ENCODE data around the gene KCNQ1. TPM values are rescaled to one million over a fixed set of nuclear protein-coding genes. Genes with fewer than 3 reads are reported as not detected.

KCNQ1 gene
- total and polyA plus RNA-seq, 2 experiments from 2014 or later, result 0.45 to 0.87 TPM

- H3K4me1 Mint-ChIP-seq, result no peaks in the 10 kb centered on the region
- H3K27me3 Mint-ChIP-seq (ENCODE audit: insufficient read depth, low read depth, poor library complexity), result peaks cover 16% of the 10 kb centered on the region
- H3K9me2 ChIP-seq (ENCODE audit: insufficient read depth), result no peaks in the 10 kb centered on the region
- no peak overlapping the region for H2AFZ ChIP-seq
- no peak overlapping the region for H3K4me3 ChIP-seq
- no peaks in the 10 kb centered on the region for H3K79me2 ChIP-seq (replicated peaks; ENCODE audit: insufficient read depth)
- H3K9me3 Mint-ChIP-seq, result peaks cover 9% of the 10 kb centered on the region; the same call in 2 of the 3 replicates
- H4K20me1 ChIP-seq (replicated peaks; ENCODE audit: insufficient read depth), result peaks cover 14% of the 10 kb centered on the region
- no peak overlapping the region for H3K4me3 Mint-ChIP-seq
- no peak for ATAC-seq
- no peak for DNase-seq (ENCODE audit: low spot score)
- peaks cover 43% of the 10 kb centered on the region for H3K36me3 Mint-ChIP-seq (ENCODE audit: low read depth)
- H3K36me3 ChIP-seq (ENCODE audit: insufficient read depth), result no peaks in the 10 kb centered on the region; the same call in 1 of the 2 replicates
- no peaks in the 10 kb centered on the region for H3F3A ChIP-seq (replicated peaks; ENCODE audit: low read depth)
- H3K27me3 ChIP-seq (ENCODE audit: insufficient read depth), result no peaks in the 10 kb centered on the region
- no peaks in the 10 kb centered on the region for H3K4me1 ChIP-seq (ENCODE audit: insufficient read depth)
- H3K27ac Mint-ChIP-seq, result no peak overlapping the region
- H3K4me2 ChIP-seq, result no peak overlapping the region
- H3K27ac ChIP-seq (ENCODE audit: low read depth), result no peak overlapping the region
- TF ChIP-seq ZNF114 (CRISPR knock-in tag; IDR thresholded peaks at IDR 0.05) (no peak), POLR2AphosphoS5 (IDR thresholded peaks at IDR 0.05; ENCODE audit: low read depth) (no peak), CTCF (conservative IDR thresholded peaks at IDR 0.05; ENCODE audit: low read depth in 2 of 2) (no peak), REST (IDR thresholded peaks at IDR 0.05; ENCODE audit: unreplicated experiment) (no peak), CREB1 (CRISPR knock-in tag; IDR thresholded peaks at IDR 0.05; ENCODE audit: low read depth) (no peak), ZNF331 (CRISPR knock-in tag; IDR thresholded peaks at IDR 0.05; ENCODE audit: low read depth) (no peak), EZH2phosphoT487 (IDR thresholded peaks at IDR 0.05; ENCODE audit: unreplicated experiment) (no peak), NANOG (IDR thresholded peaks at IDR 0.05; ENCODE audit: borderline replicate concordance) (no peak), JUNB (IDR thresholded peaks at IDR 0.05; ENCODE audit: unreplicated experiment) (no peak)
- TF ChIP-seq, protein P1, sequence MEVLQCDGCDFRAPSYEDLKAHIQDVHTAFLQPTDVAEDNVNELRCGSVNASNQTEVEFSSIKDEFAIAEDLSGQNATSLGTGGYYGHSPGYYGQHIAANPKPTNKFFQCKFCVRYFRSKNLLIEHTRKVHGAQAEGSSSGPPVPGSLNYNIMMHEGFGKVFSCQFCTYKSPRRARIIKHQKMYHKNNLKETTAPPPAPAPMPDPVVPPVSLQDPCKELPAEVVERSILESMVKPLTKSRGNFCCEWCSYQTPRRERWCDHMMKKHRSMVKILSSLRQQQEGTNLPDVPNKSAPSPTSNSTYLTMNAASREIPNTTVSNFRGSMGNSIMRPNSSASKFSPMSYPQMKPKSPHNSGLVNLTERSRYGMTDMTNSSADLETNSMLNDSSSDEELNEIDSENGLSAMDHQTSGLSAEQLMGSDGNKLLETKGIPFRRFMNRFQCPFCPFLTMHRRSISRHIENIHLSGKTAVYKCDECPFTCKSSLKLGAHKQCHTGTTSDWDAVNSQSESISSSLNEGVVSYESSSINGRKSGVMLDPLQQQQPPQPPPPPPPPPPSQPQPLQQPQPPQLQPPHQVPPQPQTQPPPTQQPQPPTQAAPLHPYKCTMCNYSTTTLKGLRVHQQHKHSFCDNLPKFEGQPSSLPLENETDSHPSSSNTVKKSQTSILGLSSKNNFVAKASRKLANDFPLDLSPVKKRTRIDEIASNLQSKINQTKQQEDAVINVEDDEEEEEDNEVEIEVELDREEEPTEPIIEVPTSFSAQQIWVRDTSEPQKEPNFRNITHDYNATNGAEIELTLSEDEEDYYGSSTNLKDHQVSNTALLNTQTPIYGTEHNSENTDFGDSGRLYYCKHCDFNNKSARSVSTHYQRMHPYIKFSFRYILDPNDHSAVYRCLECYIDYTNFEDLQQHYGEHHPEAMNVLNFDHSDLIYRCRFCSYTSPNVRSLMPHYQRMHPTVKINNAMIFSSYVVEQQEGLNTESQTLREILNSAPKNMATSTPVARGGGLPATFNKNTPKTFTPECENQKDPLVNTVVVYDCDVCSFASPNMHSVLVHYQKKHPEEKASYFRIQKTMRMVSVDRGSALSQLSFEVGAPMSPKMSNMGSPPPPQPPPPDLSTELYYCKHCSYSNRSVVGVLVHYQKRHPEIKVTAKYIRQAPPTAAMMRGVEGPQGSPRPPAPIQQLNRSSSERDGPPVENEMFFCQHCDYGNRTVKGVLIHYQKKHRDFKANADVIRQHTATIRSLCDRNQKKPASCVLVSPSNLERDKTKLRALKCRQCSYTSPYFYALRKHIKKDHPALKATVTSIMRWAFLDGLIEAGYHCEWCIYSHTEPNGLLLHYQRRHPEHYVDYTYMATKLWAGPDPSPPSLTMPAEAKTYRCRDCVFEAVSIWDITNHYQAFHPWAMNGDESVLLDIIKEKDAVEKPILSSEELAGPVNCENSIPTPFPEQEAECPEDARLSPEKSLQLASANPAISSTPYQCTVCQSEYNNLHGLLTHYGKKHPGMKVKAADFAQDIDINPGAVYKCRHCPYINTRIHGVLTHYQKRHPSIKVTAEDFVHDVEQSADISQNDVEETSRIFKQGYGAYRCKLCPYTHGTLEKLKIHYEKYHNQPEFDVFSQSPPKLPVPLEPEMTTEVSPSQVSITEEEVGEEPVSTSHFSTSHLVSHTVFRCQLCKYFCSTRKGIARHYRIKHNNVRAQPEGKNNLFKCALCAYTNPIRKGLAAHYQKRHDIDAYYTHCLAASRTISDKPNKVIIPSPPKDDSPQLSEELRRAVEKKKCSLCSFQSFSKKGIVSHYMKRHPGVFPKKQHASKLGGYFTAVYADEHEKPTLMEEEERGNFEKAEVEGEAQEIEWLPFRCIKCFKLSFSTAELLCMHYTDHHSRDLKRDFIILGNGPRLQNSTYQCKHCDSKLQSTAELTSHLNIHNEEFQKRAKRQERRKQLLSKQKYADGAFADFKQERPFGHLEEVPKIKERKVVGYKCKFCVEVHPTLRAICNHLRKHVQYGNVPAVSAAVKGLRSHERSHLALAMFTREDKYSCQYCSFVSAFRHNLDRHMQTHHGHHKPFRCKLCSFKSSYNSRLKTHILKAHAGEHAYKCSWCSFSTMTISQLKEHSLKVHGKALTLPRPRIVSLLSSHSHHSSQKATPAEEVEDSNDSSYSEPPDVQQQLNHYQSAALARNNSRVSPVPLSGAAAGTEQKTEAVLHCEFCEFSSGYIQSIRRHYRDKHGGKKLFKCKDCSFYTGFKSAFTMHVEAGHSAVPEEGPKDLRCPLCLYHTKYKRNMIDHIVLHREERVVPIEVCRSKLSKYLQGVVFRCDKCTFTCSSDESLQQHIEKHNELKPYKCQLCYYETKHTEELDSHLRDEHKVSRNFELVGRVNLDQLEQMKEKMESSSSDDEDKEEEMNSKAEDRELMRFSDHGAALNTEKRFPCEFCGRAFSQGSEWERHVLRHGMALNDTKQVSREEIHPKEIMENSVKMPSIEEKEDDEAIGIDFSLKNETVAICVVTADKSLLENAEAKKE (CRISPR knock-in tag; IDR thresholded peaks at IDR 0.05), result no peak
Observed at GRCh38 chr11:2668876-2669275, 224.1 kb downstream of the KCNQ1 start.

All from GM23338 (cell line).